Endothelial cell of hepatic sinusoid (primary cell): ENCODE results near the gene SLC17A7.

ENCODE experiments used
- in situ Hi-C: cut with HindIII; loops from 2 replicates; pipeline ENCODE4 v1.10.0; 2017; ENCODE audit warnings: low sequenced_read_pairs

Gene SLC17A7

DNA sequence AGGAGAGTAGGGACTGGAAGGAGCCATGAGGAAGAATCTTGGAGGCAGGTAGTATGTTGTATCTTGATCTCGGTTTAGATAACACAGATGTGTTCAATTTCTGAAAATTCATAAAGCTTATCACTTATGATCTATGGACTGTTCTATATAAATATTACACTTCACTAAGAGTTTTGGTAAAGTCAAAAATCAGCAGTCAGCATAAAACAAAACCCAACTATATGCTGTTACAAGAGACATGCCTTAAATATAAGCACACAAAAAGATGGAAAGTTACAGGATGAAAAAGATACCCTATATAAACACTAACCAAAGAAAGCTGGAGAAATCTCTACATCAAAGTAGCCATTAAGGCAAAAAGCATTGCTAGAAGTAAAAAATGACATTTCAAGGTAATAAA, 57.7 kb downstream of the SLC17A7 start:
- in situ Hi-C loops: no loop called here

DNA sequence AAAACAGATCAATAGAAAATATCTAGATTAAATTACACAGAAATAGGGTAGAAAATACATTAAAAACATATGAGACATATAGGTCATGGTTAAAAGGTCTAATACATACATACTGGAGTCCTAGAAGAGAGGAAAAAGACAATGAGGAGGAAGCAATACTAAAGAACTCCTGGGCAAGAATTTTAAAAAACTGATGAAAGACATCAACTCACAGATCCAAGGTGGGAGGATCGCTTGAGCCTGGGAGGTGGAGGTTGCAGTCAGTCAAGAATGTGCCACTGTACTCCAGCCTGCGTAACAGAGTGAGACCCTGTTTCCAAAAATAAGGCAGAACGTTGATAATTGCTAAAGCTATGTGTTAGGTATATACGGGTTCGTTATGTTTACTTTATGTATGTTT, 58.7 kb downstream of the SLC17A7 start:
- in situ Hi-C loops: no loop called here

DNA sequence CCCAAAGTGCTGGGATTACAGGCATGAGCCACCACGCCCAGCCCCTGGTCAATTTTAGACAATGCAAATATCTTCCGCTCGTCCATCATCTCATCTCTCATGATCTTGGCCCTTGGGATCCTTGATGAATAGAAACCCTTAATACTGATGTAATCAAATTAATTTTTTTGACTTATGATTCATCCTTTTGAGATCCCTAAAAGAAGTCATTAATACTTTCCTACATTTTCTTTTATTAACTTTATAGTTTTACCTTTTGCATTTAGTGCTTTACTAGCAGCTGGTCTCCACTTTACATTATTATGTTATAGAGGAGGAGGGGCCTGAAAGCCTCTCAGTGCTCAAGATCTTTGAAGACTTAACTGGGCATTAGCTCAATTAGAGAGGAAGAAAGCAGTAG, 60.9 kb downstream of the SLC17A7 start:
- in situ Hi-C loops: no loop called here
